NCI-H524 (cell line): Measurements from ENCODE around the gene GIGYF1.
"Not testable (repeated sequence)": the region's sequence is repeated elsewhere in the genome, so short reads cannot be mapped to it uniquely, and the experiment has no call there.

Source experiments
- DNase-seq, 2 experiments: peaks; one replicate each; lab custom pipeline; 2025; lab: John Stamatoyannopoulos, UW

Gene GIGYF1

GRCh38 chr7:100671353-100672327 is 22.4 kb downstream of the GIGYF1 start:
- DNase-seq: no peak

- DNase-seq: no peak
Measured at GRCh38 chr7:100670074-100670473, 24.0 kb downstream of the GIGYF1 start.

GRCh38 chr7:100669106-100669505 is 24.9 kb downstream of the GIGYF1 start:
- not testable (repeated sequence) for DNase-seq

- DNase-seq: no peak
Measured at GRCh38 chr7:100668069-100668449, 26.0 kb downstream of the GIGYF1 start.

- DNase-seq: no peak
Measured at GRCh38 chr7:100667331-100668068, 26.6 kb downstream of the GIGYF1 start.

GRCh38 chr7:100665168-100665726 is 28.8 kb downstream of the GIGYF1 start:
- no peak for DNase-seq

- DNase-seq: not testable (repeated sequence)
Measured at GRCh38 chr7:100662194-100662776, 31.8 kb downstream of the GIGYF1 start.

GRCh38 chr7:100655908-100656674 is 38.0 kb downstream of the GIGYF1 start, which contains the start of gene ACTL6B:
Gene ACTL6B (minus strand): TSS chr7:100656448. CDS start chr7:100656354, 94 bp downstream.
- DNase-seq: peak; percentile 60 to 82

GRCh38 chr7:100654908-100655831 is 38.9 kb downstream of the GIGYF1 start:
- no peak for DNase-seq

GRCh38 chr7:100649826-100650565 is 44.1 kb downstream of the GIGYF1 start:
- DNase-seq: no peak

- DNase-seq: no peak
Measured at GRCh38 chr7:100642534-100642907, 51.5 kb downstream of the GIGYF1 start.

GRCh38 chr7:100641860-100642533 is 52.1 kb downstream of the GIGYF1 start:
- no peak for DNase-seq

- DNase-seq: no peak
Measured at GRCh38 chr7:100641463-100641859, 52.6 kb downstream of the GIGYF1 start, which contains the start of gene TFR2. Gene TFR2 (minus strand): TSS chr7:100641552. CDS start chr7:100641509, 43 bp downstream.

GRCh38 chr7:100640517-100641440 is 53.3 kb downstream of the GIGYF1 start:
- DNase-seq: no peak

GRCh38 chr7:100639995-100640516 is 54.0 kb downstream of the GIGYF1 start:
- DNase-seq: no peak

- DNase-seq: peak; percentile 12 to 60
Measured at GRCh38 chr7:100632951-100633717, 60.9 kb downstream of the GIGYF1 start.

GRCh38 chr7:100630066-100630465 is 64.0 kb downstream of the GIGYF1 start:
- no peak for DNase-seq
